Lower leg skin (tissue), 3 donors: ENCODE results near the gene TMC7.

Experiments used
- CTCF ChIP-seq, 3 donors: fragments of 450-650 bp; IDR thresholded peaks; one replicate each; pipeline ENCODE4 v1.5.1; 2016; ENCODE audit warnings: antibody characterized with exemption in 3 of 3, mild to moderate bottlenecking in 3 of 3, moderate library complexity in 2 of 3
- POLR2A ChIP-seq, 2 donors: fragments of 450-650 bp; IDR thresholded peaks; one replicate each; pipeline ENCODE4 v1.6.1; 2016 to 2017; ENCODE audit warnings: antibody characterized with exemption in 2 of 2, mild to moderate bottlenecking in 1 of 2, moderate library complexity in 1 of 2

GRCh38 chr16:18958621-18959029 lies 25.1 kb upstream of the TMC7 start:
- TF ChIP-seq CTCF (IDR thresholded peaks at IDR 0.05) = no peak
- TF ChIP-seq POLR2A (IDR thresholded peaks at IDR 0.05) = no peak
